CD14-positive monocyte (primary cell): ENCODE measurements around the gene NOP9. TPM values are rescaled to one million over a fixed set of nuclear protein-coding genes. Genes with fewer than 3 reads are reported as not detected.

Experiments
- DNase-seq, 3 donors: peaks; one replicate each; pipeline ENCODE4 v3.0.0-alpha.2; 2011 to 2022
- H2AFZ ChIP-seq: 2 replicates; pipeline ENCODE4 v1.6.0; 2012; ENCODE audit warnings: mild to moderate bottlenecking, low read depth, low read length, inconsistent platforms; ENCODE audit not compliant: insufficient read depth, poor library complexity, severe bottlenecking
- H3K27ac ChIP-seq, 2 donors: 1 replicate in 1 of 2; 2 replicates in 1 of 2; pipeline ENCODE4 v1.5.1; 2012 to 2013; ENCODE audit warnings: low read length in 2 of 2, control low read depth in 1 of 2, inconsistent platforms in 1 of 2, low read depth in 1 of 2, mild to moderate bottlenecking in 1 of 2
- H3K27me3 ChIP-seq, 2 donors: one replicate each; pipeline versions ENCODE4 v1.6.0 to v1.6.1; 2011 to 2013; ENCODE audit warnings: low read length in 2 of 2; ENCODE audit not compliant: control insufficient read depth in 2 of 2, insufficient read depth in 2 of 2
- H3K36me3 ChIP-seq, 2 donors: replicated peaks in 1 of 2; 1 replicate in 1 of 2; 2 replicates in 1 of 2; pipeline versions ENCODE4 v1.5.1 to v1.6.1; 2012 to 2013; ENCODE audit warnings: low read length in 2 of 2, control low read depth in 1 of 2, inconsistent platforms in 1 of 2, mild to moderate bottlenecking in 1 of 2; ENCODE audit not compliant: insufficient read depth in 2 of 2, control insufficient read depth in 1 of 2
- H3K4me1 ChIP-seq, 2 donors: 1 replicate in 1 of 2; 2 replicates in 1 of 2; pipeline versions ENCODE4 v1.5.1 to v1.6.1; 2012 to 2013; ENCODE audit warnings: low read length in 2 of 2, control low read depth in 1 of 2, inconsistent platforms in 1 of 2, mild to moderate bottlenecking in 1 of 2, moderate library complexity in 1 of 2; ENCODE audit not compliant: insufficient read depth in 2 of 2, control insufficient read depth in 1 of 2
- H3K4me2 ChIP-seq: replicated peaks from 2 replicates; pipeline ENCODE3; 2012; ENCODE audit warnings: low read length, moderate library complexity, mild to moderate bottlenecking; ENCODE audit not compliant: poor library complexity, severe bottlenecking; ENCODE audit errors: extremely low read depth
- H3K4me3 ChIP-seq, 3 experiments: fragments of 200-600 bp in 1 of 3; sonication (generic) in 1 of 3; replicated peaks in 1 of 3; 1 replicate in 2 of 3; 2 replicates in 1 of 3; pipeline ENCODE4 v1.5.1; 2011 to 2013; ENCODE audit warnings: low read length in 3 of 3, mild to moderate bottlenecking in 3 of 3, control low read depth in 2 of 3, low read depth in 2 of 3, inconsistent platforms in 1 of 3, moderate library complexity in 1 of 3
- H3K79me2 ChIP-seq: 2 replicates; pipeline ENCODE4 v1.6.0; 2012; ENCODE audit warnings: mild to moderate bottlenecking, control low read depth, inconsistent platforms, low read length, moderate library complexity; ENCODE audit not compliant: insufficient read depth
- H3K9ac ChIP-seq: 2 replicates; pipeline ENCODE4 v1.6.0; 2017; ENCODE audit warnings: low read length, mild to moderate bottlenecking; ENCODE audit not compliant: insufficient read depth, poor library complexity, severe bottlenecking
- H3K9me3 ChIP-seq, 2 donors: replicated peaks in 1 of 2; 1 replicate in 1 of 2; 2 replicates in 1 of 2; pipeline versions ENCODE4 v1.5.1 to v1.6.1; 2012 to 2013; ENCODE audit warnings: low read length in 2 of 2, control low read depth in 1 of 2; ENCODE audit not compliant: control insufficient read depth in 1 of 2, insufficient read depth in 1 of 2
- H4K20me1 ChIP-seq: 2 replicates; pipeline ENCODE4 v1.6.0; 2012; ENCODE audit warnings: mild to moderate bottlenecking, low read length, control low read depth, moderate library complexity; ENCODE audit not compliant: insufficient read depth
- H3K27ac Mint-ChIP-seq, 7 donors: one replicate each; pipeline ENCODE4 v1.8.0; 2020; ENCODE audit warnings: mild to moderate bottlenecking in 7 of 7, mixed read lengths in 7 of 7, moderate library complexity in 6 of 7, inconsistent platforms in 2 of 7
- H3K27me3 Mint-ChIP-seq, 3 donors: one replicate each; pipeline ENCODE4 v1.8.0; 2021 to 2022; ENCODE audit warnings: low read depth in 3 of 3, mild to moderate bottlenecking in 3 of 3, mixed read lengths in 3 of 3, moderate library complexity in 3 of 3, inconsistent platforms in 1 of 3
- H3K36me3 Mint-ChIP-seq, 2 donors: one replicate each; pipeline ENCODE4 v1.8.0; 2020; ENCODE audit warnings: mixed read lengths in 2 of 2, inconsistent platforms in 1 of 2, mild to moderate bottlenecking in 1 of 2
- H3K4me1 Mint-ChIP-seq: one replicate; pipeline ENCODE4 v1.8.0; 2020; ENCODE audit warnings: mild to moderate bottlenecking, mixed read lengths
- H3K4me3 Mint-ChIP-seq, 2 donors: one replicate each; pipeline ENCODE4 v1.8.0; 2020; ENCODE audit warnings: mild to moderate bottlenecking in 2 of 2, mixed read lengths in 2 of 2, moderate library complexity in 1 of 2
- H3K9me3 Mint-ChIP-seq, 7 donors: one replicate each; pipeline ENCODE4 v1.8.0; 2020 to 2022; ENCODE audit warnings: mixed read lengths in 7 of 7, mild to moderate bottlenecking in 6 of 7, moderate library complexity in 6 of 7, inconsistent platforms in 2 of 7
- CTCF ChIP-seq: fragments of 200-600 bp; IDR thresholded peaks from one replicate; pipeline ENCODE4 v1.8.0; 2022; ENCODE audit warnings: antibody characterized with exemption, mild to moderate bottlenecking
- WGBS: methylation state at CpG from one replicate; pipeline ENCODE4 v1.1.5; 2013; ENCODE audit warnings: missing lambda C conversion rate; ENCODE audit not compliant: insufficient coverage; 5-methylcytosine and 5-hydroxymethylcytosine counted together
- intact Hi-C, 2 donors: fragments of 100-400 bp; cut with micrococcal nuclease; formaldehyde crosslinking; loops; one replicate each; pipeline versions ENCODE4 v1.15.0 to v1.15.1; 2023
- polyA plus RNA-seq, 3 donors: library from polyadenylated mRNA; depleted of rRNA in 1 of 3; unstranded in 2 of 3; stranded (reverse) in 1 of 3; fragments of 300-500 nt in 2 of 3; fragments of >200 nt in 1 of 3; fragmentation: Illumina TruSeq in 2 of 3; gene quantifications; 1 replicate in 2 of 3; 2 replicates in 1 of 3; pipeline ENCODE4 v1.2.3, GENCODE V29; 2012 to 2021

The NOP9 gene
- polyA plus RNA-seq, 3 donors, result 1.2 to 16.6 (median 1.3) TPM

- H3K4me1 Mint-ChIP-seq, result peaks cover 14% of the 10 kb centered on the region
- Histone ChIP-seq H4K20me1 (no peaks in the 10 kb centered on the region), H3K4me1 (peaks cover 6 to 7% of the 10 kb centered on the region in 2 donors), H3K4me3 (no peak overlapping the region), H3K27ac (no peak overlapping the region), H3K9me3 (no peaks in the 10 kb centered on the region), H3K9ac (no peak overlapping the region), H3K36me3 (no peaks in the 10 kb centered on the region), H3K27me3 (peaks cover 3 to 9% of the 10 kb centered on the region in 2 donors), H2AFZ (no peak overlapping the region), H3K4me2 (no peak overlapping the region), H3K79me2 (no peaks in the 10 kb centered on the region)
- H3K4me3 Mint-ChIP-seq, result no peak overlapping the region
- DNase-seq, result no peak
- no peaks in the 10 kb centered on the region for H3K36me3 Mint-ChIP-seq
- peaks cover 0 to 1% (median 0%) of the 10 kb centered on the region in 7 donors for H3K9me3 Mint-ChIP-seq
- peaks cover 4 to 24% (median 22%) of the 10 kb centered on the region in 3 donors for H3K27me3 Mint-ChIP-seq
- intact Hi-C loops, result no loop called here
- WGBS, result 67% methylated on average over 1 of the region's 5 CpGs
- H3K27ac Mint-ChIP-seq, result no peak overlapping the region
- no peak for TF ChIP-seq CTCF
These were observed 50.1 kb downstream of the NOP9 start for GRCh38 chr14:24349742-24350141.

- Histone ChIP-seq H3K4me1 (peaks cover 11 to 13% of the 10 kb centered on the region in 2 donors), H4K20me1 (no peaks in the 10 kb centered on the region), H3K27me3 (peaks cover 3 to 9% of the 10 kb centered on the region in 2 donors), H3K79me2 (no peaks in the 10 kb centered on the region), H3K4me3 (no peak overlapping the region), H3K9ac (no peak overlapping the region), H3K27ac (no peak overlapping the region), H3K4me2 (no peak overlapping the region), H2AFZ (no peak overlapping the region), H3K9me3 (no peaks in the 10 kb centered on the region), H3K36me3 (no peaks in the 10 kb centered on the region)
- Mint-ChIP-seq H3K27ac (no peak overlapping the region), H3K4me3 (no peak overlapping the region), H3K36me3 (no peaks in the 10 kb centered on the region), H3K9me3 (peaks cover 0 to 1% (median 0%) of the 10 kb centered on the region in 7 donors), H3K27me3 (peaks cover 5 to 24% (median 20%) of the 10 kb centered on the region in 3 donors), H3K4me1 (peaks cover 16% of the 10 kb centered on the region)
- TF ChIP-seq CTCF, result no peak
- intact Hi-C loops, result no loop called here
- no peak for DNase-seq
- WGBS, result 33% methylated on average over 3 of the region's 4 CpGs
These were observed 51.9 kb downstream of the NOP9 start for GRCh38 chr14:24351517-24351916.
